Activated T-cell treated with anti-CD3 and anti-CD28 coated beads, Interleukin-2, amount 50 U/mL, for 4 hours (primary cell): ENCODE measurements around the gene CLASP1. TPM values are rescaled to one million over a fixed set of nuclear protein-coding genes. Genes with fewer than 3 reads are reported as not detected.

Experiments used
- ATAC-seq, 2 donors: fragments of 200-7000 bp; cut with Tn5 transposase; one replicate each; pipeline ENCODE4 v1.10.0; 2021
- DNase-seq: peaks from one replicate; pipeline ENCODE4 v3.0.0-alpha.2; 2020
- H3K27me3 Mint-ChIP-seq: one replicate; pipeline ENCODE4 v1.8.0; 2021; ENCODE audit warnings: low read depth, mixed read lengths
- H3K36me3 Mint-ChIP-seq: one replicate; pipeline ENCODE4 v1.8.0; 2022; ENCODE audit warnings: mixed read lengths; ENCODE audit not compliant: insufficient read depth
- H3K4me1 Mint-ChIP-seq: one replicate; pipeline ENCODE4 v1.8.0; 2021; ENCODE audit warnings: low read depth, mixed read lengths
- H3K4me3 Mint-ChIP-seq: one replicate; pipeline ENCODE4 v1.8.0; 2021; ENCODE audit warnings: mild to moderate bottlenecking, moderate library complexity, mixed read lengths
- H3K9me3 Mint-ChIP-seq: one replicate; pipeline ENCODE4 v1.8.0; 2021; ENCODE audit warnings: mixed read lengths
- total RNA-seq, 3 donors: library from RNA; stranded (reverse); gene quantifications; one replicate each; pipeline ENCODE4 v1.2.1, GENCODE V29; 2021

CLASP1 gene
- total RNA-seq, 3 donors from 2014 or later: 48.3 to 68.2 (median 63.2) TPM

DNA sequence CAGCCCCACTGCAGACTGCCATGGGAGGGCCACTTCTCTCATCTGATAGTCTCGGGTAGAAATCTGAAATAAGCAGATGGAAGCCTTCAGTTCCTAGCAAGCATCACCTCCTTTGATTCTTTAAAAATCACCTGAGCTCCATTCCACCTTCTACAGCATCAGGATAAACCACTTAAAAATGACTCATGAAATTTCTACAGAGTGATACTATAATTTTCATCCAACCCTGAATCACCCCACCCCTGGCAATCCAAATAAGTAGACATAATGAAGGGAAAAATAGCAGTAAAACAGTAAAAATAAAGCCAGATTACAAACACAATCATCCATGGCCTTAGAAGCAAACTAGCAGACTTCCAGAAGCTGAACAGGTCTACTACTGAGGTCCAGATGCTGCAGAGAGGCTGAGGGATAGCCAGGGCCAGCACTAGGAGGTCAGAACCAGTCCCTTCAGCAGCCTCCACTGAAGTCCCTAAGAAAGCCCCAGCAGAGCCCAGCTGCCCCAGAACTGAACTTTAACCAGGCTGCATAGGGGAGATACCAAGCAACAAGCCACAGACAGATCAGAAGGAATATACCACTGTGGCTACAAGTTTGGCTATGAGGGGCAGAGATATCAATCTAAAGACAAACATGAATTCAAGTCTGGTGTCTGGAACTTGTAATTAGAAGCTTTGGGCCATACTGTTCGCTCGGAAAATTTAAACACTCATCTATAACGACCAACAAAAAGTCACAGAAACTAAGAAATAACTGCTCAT is 173.3 kb downstream of the CLASP1 start:
- H3K36me3 Mint-ChIP-seq: peaks cover 5% of the 10 kb centered on the region
- H3K9me3 Mint-ChIP-seq: no peaks in the 10 kb centered on the region
- H3K4me3 Mint-ChIP-seq: no peak overlapping the region
- ATAC-seq: no peak
- DNase-seq: no peak
- no peaks in the 10 kb centered on the region for H3K27me3 Mint-ChIP-seq
- peaks cover 35% of the 10 kb centered on the region for H3K4me1 Mint-ChIP-seq

DNA sequence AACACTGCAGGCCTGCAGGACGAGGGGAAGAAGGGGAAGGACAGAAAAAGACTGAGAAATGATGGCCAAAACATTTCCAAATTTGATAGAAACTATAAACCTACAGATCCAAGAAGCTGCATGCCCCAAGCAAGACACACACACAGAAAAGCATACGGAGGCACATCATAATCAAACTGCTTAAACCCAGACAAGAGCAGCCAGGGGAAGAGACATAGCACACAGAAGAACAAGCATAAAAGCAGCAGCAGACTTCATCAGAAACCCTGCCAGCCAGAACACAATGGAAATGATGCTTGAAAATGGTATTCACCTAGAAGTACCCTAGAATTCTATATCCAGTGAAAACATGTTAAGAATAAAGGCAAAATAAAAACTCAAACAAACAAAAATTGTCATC is 175.8 kb downstream of the CLASP1 start:
- H3K9me3 Mint-ChIP-seq: no peaks in the 10 kb centered on the region
- ATAC-seq: no peak
- no peaks in the 10 kb centered on the region for H3K27me3 Mint-ChIP-seq
- peaks cover 24% of the 10 kb centered on the region for H3K4me1 Mint-ChIP-seq
- no peak overlapping the region for H3K4me3 Mint-ChIP-seq
- H3K36me3 Mint-ChIP-seq: peaks cover 15% of the 10 kb centered on the region
- DNase-seq: no peak

DNA sequence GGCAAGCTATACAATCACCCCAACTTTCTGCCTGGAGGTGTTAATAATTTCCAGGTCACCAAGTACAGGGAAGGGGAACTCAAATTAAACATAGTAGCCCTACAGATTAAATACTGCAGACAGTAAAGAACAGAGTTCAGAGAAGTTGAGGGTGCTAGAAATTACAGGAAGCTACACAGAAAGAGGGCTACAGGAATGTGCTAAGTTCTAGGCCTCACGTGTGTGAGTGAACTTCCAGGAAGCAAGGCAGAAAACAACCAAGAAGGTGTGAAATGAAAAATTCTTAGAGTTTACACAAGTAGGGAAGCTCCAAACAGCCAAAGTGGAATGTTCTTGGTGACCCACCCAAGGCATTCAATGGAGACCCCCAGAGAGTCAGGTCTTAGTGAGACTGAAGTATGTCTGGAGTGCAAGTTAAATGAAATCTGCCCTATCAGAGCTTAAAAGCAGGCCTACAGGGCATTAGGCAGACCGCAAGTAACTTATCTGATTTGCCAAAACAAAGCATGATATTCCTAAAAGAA is 176.7 kb downstream of the CLASP1 start:
- Mint-ChIP-seq H3K27me3 (no peaks in the 10 kb centered on the region), H3K4me3 (no peak overlapping the region), H3K9me3 (no peaks in the 10 kb centered on the region), H3K4me1 (peaks cover 24% of the 10 kb centered on the region), H3K36me3 (peaks cover 24% of the 10 kb centered on the region)
- ATAC-seq: no peak
- no peak for DNase-seq

DNA sequence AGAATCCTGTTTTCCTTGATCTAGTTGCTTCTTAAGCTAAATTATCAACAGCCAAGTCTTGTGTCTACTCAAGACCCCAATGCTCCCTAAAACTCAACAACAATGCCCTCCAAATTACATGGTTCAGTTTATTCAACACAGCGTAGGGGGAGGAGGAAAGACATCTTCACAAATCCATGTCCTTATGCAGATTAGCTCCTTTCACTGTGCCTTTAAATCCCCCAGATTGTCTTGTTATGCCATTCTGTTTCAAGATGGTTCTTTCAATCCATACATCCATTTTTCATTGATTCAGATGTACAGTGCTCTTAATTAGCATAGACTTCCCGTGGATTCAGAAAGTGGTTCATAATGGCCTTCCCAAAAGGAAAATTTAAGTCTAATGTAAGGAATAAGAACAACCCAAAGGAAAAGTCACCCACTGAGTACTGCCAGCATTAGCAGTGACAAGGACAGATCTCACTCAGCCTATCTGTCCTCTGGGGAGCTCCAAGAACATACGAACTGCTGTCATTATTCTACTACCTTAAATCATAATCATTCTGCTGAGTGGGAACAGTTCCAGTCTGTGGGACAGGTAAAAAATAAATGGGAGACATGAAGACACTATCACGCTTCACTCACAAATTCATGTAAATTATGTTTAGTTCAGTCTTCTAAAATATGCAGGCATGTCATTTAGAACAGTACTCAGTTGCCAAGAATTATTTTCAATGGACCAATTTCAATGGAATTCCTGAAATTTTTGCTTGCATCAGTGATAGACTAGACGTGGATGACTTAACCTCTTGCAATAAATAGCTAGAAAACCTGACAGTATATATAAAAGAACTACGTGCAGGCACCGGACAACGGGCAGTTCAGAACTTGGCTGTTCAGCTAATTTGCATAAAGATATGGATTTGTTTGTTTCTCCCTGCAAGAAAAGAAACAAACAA is 177.5 kb downstream of the CLASP1 start:
- H3K4me3 Mint-ChIP-seq: no peak overlapping the region
- peaks cover 21% of the 10 kb centered on the region for H3K4me1 Mint-ChIP-seq
- no peaks in the 10 kb centered on the region for H3K9me3 Mint-ChIP-seq
- no peaks in the 10 kb centered on the region for H3K27me3 Mint-ChIP-seq
- no peak for ATAC-seq
- no peak for DNase-seq
- peaks cover 30% of the 10 kb centered on the region for H3K36me3 Mint-ChIP-seq

DNA sequence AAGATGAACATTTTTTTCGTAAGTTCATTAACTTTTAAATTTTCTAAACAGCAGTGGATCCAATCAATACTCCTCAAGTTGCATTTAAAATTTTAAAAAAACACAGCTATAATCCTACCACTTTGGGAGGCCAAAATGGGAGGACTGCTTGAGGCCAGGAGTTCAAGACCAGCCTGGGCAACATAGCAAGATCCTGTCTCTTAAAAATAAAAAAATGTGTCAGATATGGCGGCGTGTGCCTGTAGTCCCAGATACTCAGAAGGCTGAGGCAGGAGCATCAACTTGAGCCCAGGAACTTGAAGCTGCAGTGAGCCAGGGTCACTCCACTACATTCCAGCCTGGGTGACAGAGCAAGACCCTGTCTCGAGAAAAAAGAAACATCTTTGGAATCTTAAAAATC is 178.3 kb downstream of the CLASP1 start:
- Mint-ChIP-seq H3K36me3 (peaks cover 37% of the 10 kb centered on the region), H3K4me1 (peaks cover 15% of the 10 kb centered on the region), H3K9me3 (no peaks in the 10 kb centered on the region), H3K27me3 (no peaks in the 10 kb centered on the region), H3K4me3 (no peak overlapping the region)
- DNase-seq (no peak), ATAC-seq (no peak)

DNA sequence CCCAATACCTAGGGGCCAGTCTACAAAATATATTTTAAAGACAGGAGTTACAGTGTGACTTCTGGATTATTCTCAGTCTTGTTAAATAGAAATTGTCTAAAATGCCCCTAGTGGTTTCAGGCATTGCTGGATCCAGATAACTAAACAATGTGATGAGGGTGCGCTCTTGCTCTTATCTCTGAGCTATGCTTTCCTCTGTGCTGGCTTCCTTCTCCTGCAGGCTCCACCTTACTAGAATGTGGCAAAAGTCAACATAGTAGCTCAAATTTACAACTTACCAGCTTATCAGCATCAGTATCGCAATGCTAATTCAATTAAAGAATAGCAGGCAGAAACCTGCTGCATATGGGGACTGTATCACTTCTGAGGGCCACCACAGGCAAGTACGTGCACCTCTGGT is 179.9 kb downstream of the CLASP1 start:
- ATAC-seq: no peak
- Mint-ChIP-seq H3K4me1 (peaks cover 13% of the 10 kb centered on the region), H3K36me3 (peaks cover 37% of the 10 kb centered on the region)

DNA sequence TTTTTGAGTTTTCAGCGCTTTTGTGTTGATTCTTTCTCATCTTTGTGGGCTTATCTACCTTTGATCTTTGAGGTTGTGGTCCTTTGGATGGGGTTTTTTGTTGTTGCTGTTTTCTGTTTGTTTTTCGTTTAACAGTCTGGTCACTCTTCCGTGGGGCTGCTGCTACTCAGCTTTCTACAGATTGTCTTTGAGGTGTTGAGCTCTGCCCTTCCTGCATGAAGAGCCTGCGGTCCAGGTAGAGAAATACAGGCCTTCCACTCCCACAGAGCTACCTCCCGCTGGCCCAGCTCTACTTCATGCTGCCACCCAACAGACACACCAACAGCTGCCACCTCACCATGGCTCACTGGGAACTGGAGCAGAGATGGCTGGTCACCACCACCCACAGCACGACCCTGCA is 180.3 kb downstream of the CLASP1 start:
- ATAC-seq: no peak
- DNase-seq: no peak
- Mint-ChIP-seq H3K36me3 (peaks cover 37% of the 10 kb centered on the region), H3K9me3 (no peaks in the 10 kb centered on the region), H3K4me1 (peaks cover 13% of the 10 kb centered on the region), H3K27me3 (no peaks in the 10 kb centered on the region), H3K4me3 (no peak overlapping the region)

More for the DNA sequence above, 179.9 kb downstream of the CLASP1 start:
- H3K27me3 Mint-ChIP-seq: no peaks in the 10 kb centered on the region
- H3K4me3 Mint-ChIP-seq: no peak overlapping the region
- DNase-seq: no peak
- no peaks in the 10 kb centered on the region for H3K9me3 Mint-ChIP-seq

DNA sequence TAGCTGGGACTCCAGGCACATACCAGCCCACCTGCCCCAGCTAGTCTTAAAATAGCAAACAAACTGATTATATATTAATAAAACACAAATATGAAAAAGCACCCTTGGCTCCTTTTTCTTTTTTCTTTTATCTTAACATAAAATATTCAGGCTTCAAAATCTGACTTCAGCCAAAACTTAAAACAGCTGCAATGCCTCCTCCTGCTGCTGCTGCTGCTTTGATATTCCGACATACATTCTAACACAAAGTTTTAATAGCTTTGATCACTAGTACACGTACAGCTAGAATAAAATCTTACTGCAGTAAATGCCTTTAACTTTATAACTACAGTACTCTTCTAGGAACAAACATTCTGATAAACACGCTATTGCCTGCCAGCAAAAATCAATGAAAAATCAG is 190.0 kb downstream of the CLASP1 start:
- peaks cover 32% of the 10 kb centered on the region for H3K36me3 Mint-ChIP-seq
- ATAC-seq (no peak), DNase-seq (no peak)
- H3K4me3 Mint-ChIP-seq: no peak overlapping the region
- no peaks in the 10 kb centered on the region for H3K27me3 Mint-ChIP-seq
- no peaks in the 10 kb centered on the region for H3K9me3 Mint-ChIP-seq
- H3K4me1 Mint-ChIP-seq: no peaks in the 10 kb centered on the region

DNA sequence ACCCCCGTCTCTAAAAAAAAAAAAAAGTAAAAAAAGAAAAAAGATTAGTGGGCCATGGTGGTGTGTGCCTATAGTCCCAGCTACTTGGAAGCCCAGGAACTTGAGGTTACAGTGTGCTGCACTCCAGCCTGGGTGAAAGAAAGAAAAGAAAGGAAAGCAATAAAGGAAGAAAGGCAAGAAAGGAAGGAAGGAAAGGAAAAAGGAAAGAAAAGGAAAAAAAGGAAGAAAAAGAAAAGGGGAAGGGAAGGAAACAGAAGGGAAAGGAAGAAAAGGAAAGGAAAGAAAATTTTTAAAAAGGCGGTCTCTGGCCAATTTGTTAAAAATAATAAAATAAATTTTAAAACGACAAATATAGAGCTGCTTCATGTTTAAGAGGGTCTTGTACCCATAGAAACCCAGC is 192.9 kb downstream of the CLASP1 start:
- DNase-seq: no peak
- no peak for ATAC-seq
- Mint-ChIP-seq H3K9me3 (no peaks in the 10 kb centered on the region), H3K36me3 (peaks cover 26% of the 10 kb centered on the region), H3K4me3 (no peak overlapping the region), H3K27me3 (no peaks in the 10 kb centered on the region), H3K4me1 (no peaks in the 10 kb centered on the region)

DNA sequence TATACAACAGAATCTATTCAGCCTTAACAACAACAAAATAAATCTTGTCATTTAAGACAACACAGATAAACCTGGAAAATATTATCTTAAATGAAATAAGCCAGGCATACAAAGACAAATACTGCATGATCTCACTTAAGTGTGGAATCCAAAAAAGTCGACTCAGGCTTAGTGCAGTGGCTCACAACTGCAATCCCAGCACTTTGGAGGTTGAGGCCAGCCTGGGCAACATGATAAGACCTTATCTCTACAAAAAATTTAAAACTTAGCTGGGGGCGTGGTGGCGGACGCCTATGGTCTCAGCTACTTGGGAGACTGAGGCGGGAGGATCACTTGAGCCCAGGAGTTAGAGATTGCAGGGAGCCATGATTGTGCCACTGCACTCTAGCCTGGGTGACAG is 193.8 kb downstream of the CLASP1 start:
- no peaks in the 10 kb centered on the region for H3K27me3 Mint-ChIP-seq
- H3K4me1 Mint-ChIP-seq: no peaks in the 10 kb centered on the region
- ATAC-seq (no peak), DNase-seq (no peak)
- no peak overlapping the region for H3K4me3 Mint-ChIP-seq
- H3K36me3 Mint-ChIP-seq: peaks cover 31% of the 10 kb centered on the region
- no peaks in the 10 kb centered on the region for H3K9me3 Mint-ChIP-seq

DNA sequence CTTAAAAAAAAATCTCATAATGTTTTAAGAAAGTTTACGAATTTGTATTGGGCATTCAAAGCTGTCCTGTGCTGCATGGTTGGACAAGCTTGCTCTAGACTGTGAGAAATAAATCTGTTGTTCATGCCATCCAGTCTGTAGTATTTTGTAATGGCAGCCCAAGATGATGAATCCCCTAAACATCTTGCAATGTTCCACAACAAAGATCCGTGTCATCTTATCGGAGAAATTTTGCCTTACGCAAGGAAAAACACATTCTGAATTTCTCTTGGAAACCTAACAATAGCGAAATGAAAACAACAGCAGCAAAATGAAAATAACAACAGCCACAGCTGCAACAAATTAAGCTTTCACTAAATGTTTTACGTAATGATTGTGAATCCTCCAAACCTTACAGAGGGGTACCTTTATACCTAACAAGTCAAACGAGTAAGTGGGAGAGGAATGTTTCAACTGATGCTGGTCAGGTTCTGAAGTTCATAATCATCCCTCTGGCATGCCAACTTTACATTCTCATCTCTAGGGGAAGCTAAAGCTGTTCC is 194.6 kb downstream of the CLASP1 start:
- H3K4me1 Mint-ChIP-seq: no peaks in the 10 kb centered on the region
- peaks cover 28% of the 10 kb centered on the region for H3K36me3 Mint-ChIP-seq
- no peak for DNase-seq
- no peaks in the 10 kb centered on the region for H3K27me3 Mint-ChIP-seq
- H3K9me3 Mint-ChIP-seq: no peaks in the 10 kb centered on the region
- no peak for ATAC-seq
- H3K4me3 Mint-ChIP-seq: no peak overlapping the region

DNA sequence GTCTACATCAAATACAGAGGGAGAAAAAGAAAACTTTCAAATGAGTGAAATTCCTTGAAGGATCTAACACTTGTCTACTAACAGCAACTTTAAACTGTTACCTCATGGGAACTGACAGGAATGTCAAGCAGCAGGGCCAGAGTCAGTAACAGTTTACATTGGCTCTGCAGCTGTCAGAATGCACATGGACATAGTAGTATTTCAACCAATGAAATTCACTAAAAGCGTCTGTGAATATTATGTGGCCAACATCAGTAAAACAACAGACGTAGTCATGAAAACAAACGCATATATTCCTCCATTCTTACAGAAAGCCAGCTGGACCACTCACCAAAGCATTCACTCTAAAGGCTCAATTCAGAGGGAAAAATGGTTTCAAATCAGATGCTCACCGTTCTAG is 197.9 kb downstream of the CLASP1 start:
- Mint-ChIP-seq H3K4me1 (no peaks in the 10 kb centered on the region), H3K27me3 (no peaks in the 10 kb centered on the region), H3K36me3 (peaks cover 53% of the 10 kb centered on the region), H3K9me3 (no peaks in the 10 kb centered on the region), H3K4me3 (no peak overlapping the region)
- DNase-seq: no peak
- ATAC-seq: no peak

DNA sequence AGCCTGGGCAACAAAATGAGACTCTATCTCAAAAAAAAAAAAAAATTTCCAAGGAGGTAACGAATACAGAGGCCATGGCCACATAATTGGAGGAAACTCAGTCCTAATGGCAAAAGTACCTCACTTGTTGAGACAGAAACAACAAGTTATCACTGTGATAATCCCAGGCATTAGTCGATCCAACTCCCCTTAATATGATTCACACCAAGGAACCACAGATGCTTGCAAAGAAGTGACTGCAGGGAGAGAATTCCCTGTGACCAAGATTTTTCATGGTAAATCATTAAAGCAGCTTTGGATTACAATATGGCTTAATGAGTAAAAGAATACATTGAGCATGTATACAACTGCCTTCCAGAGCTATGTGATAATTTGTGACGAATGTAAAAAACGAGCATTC is 199.0 kb downstream of the CLASP1 start:
- H3K36me3 Mint-ChIP-seq: peaks cover 55% of the 10 kb centered on the region
- ATAC-seq: no peak

DNA sequence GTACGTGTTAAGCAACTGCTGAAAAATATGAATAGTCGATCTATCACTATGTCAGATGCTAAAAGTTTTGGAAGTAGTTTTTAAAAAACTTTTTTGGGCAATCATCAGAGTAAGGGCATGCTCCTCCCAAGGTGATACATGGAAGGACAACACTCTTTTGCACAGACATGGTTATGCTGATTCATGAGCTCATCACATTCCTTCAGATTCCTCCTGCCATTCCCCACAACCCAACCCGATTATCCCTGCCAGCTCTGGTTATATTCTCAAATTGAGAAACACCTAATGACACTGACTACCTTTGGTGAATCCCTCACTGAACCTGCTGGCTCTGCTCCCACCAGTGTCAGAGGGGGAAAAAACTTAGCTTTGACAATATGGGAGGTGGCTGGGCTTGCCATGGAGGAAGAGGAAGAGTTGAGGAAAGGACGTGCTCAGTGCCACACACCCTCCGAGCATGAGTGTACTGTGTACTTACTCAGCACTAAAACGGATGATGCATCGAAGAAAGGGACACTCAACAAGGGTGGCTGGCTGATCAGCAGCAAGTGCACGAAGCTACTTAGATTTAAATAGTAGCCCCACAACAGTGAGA is 202.5 kb downstream of the CLASP1 start:
- Mint-ChIP-seq H3K4me3 (no peak overlapping the region), H3K27me3 (no peaks in the 10 kb centered on the region), H3K4me1 (no peaks in the 10 kb centered on the region), H3K9me3 (no peaks in the 10 kb centered on the region), H3K36me3 (peaks cover 64% of the 10 kb centered on the region)
- ATAC-seq: no peak
- no peak for DNase-seq

More for the DNA sequence above, 199.0 kb downstream of the CLASP1 start:
- Mint-ChIP-seq H3K4me1 (no peaks in the 10 kb centered on the region), H3K4me3 (no peak overlapping the region), H3K27me3 (no peaks in the 10 kb centered on the region), H3K9me3 (no peaks in the 10 kb centered on the region)
- no peak for DNase-seq
